Ishikawa (cell line): ENCODE data around the gene LILRA1.

Experiments used
- CEBPB ChIP-seq: IDR thresholded peaks from 2 replicates; pipeline ENCODE4 v1.6.1; 2012
- EP300 ChIP-seq: IDR thresholded peaks from 2 replicates; pipeline ENCODE4 v1.6.1; 2012; ENCODE audit warnings: borderline replicate concordance
- NFIC ChIP-seq: IDR thresholded peaks from 2 replicates; pipeline ENCODE4 v1.6.1; 2012
- RAD21 ChIP-seq: IDR thresholded peaks from 2 replicates; pipeline ENCODE4 v1.6.1; 2012; ENCODE audit warnings: low read depth
- TEAD4 ChIP-seq: IDR thresholded peaks from 2 replicates; pipeline ENCODE4 v1.6.1; 2012
- TF ChIP-seq, protein P1 (sequence below): IDR thresholded peaks from 2 replicates; pipeline ENCODE4 v1.6.1; 2012; ENCODE audit warnings: low read depth, mild to moderate bottlenecking

- TF ChIP-seq RAD21: no peak
- TF ChIP-seq EP300: no peak
- TF ChIP-seq TEAD4: no peak
- no peak for TF ChIP-seq CEBPB
- TF ChIP-seq NFIC: no peak
- TF ChIP-seq, protein P1, sequence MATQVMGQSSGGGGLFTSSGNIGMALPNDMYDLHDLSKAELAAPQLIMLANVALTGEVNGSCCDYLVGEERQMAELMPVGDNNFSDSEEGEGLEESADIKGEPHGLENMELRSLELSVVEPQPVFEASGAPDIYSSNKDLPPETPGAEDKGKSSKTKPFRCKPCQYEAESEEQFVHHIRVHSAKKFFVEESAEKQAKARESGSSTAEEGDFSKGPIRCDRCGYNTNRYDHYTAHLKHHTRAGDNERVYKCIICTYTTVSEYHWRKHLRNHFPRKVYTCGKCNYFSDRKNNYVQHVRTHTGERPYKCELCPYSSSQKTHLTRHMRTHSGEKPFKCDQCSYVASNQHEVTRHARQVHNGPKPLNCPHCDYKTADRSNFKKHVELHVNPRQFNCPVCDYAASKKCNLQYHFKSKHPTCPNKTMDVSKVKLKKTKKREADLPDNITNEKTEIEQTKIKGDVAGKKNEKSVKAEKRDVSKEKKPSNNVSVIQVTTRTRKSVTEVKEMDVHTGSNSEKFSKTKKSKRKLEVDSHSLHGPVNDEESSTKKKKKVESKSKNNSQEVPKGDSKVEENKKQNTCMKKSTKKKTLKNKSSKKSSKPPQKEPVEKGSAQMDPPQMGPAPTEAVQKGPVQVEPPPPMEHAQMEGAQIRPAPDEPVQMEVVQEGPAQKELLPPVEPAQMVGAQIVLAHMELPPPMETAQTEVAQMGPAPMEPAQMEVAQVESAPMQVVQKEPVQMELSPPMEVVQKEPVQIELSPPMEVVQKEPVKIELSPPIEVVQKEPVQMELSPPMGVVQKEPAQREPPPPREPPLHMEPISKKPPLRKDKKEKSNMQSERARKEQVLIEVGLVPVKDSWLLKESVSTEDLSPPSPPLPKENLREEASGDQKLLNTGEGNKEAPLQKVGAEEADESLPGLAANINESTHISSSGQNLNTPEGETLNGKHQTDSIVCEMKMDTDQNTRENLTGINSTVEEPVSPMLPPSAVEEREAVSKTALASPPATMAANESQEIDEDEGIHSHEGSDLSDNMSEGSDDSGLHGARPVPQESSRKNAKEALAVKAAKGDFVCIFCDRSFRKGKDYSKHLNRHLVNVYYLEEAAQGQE: no peak
Measured at GRCh38 chr19:54608205-54608604, 14.8 kb downstream of the LILRA1 start.
